Kidney epithelial cell (primary cell): ENCODE measurements around the gene FMO4. TPM values are rescaled to one million over a fixed set of nuclear protein-coding genes. Genes with fewer than 3 reads are reported as not detected.

ENCODE experiments used
- DNase-seq: peaks from one replicate; pipeline ENCODE4 v3.0.0-alpha.2; 2010; ENCODE audit warnings: low read depth
- H3K27me3 ChIP-seq: 2 replicates; pipeline ENCODE4 v1.6.0; 2011; ENCODE audit warnings: low read length; ENCODE audit not compliant: control insufficient read depth, insufficient read depth
- H3K36me3 ChIP-seq: 2 replicates; pipeline ENCODE4 v1.5.1; 2011; ENCODE audit warnings: low read length; ENCODE audit not compliant: control insufficient read depth, insufficient read depth
- H3K4me3 ChIP-seq: 2 replicates; pipeline ENCODE4 v1.5.1; 2011; ENCODE audit warnings: low read depth, mild to moderate bottlenecking, control low read depth, low read length
- total RNA-seq: library from RNA; depleted of rRNA; stranded (reverse); fragments of >200 nt; gene quantifications from 2 replicates; pipeline ENCODE4 v1.2.3, GENCODE V29; 2015
- TF ChIP-seq, protein P1 (sequence below): IDR thresholded peaks from 2 replicates; pipeline ENCODE4 v1.5.1; 2011; ENCODE audit warnings: mild to moderate bottlenecking, moderate library complexity, low read length, control low read depth, inconsistent platforms; ENCODE audit not compliant: insufficient read depth, poor library complexity, severe bottlenecking

Gene FMO4
- total RNA-seq, 1 donor from 2014 or later, result 0.84 TPM

- Histone ChIP-seq H3K27me3 (no peaks in the 10 kb centered on the region), H3K4me3 (no peak overlapping the region), H3K36me3 (no peaks in the 10 kb centered on the region)
- TF ChIP-seq, protein P1, sequence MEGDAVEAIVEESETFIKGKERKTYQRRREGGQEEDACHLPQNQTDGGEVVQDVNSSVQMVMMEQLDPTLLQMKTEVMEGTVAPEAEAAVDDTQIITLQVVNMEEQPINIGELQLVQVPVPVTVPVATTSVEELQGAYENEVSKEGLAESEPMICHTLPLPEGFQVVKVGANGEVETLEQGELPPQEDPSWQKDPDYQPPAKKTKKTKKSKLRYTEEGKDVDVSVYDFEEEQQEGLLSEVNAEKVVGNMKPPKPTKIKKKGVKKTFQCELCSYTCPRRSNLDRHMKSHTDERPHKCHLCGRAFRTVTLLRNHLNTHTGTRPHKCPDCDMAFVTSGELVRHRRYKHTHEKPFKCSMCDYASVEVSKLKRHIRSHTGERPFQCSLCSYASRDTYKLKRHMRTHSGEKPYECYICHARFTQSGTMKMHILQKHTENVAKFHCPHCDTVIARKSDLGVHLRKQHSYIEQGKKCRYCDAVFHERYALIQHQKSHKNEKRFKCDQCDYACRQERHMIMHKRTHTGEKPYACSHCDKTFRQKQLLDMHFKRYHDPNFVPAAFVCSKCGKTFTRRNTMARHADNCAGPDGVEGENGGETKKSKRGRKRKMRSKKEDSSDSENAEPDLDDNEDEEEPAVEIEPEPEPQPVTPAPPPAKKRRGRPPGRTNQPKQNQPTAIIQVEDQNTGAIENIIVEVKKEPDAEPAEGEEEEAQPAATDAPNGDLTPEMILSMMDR, result no peak
- DNase-seq, result no peak
Measured at GRCh38 chr1:171295821-171296220, 18.2 kb upstream of the FMO4 start.

- H3K4me3 ChIP-seq, result no peak overlapping the region
- TF ChIP-seq, protein P1, result no peak
- no peaks in the 10 kb centered on the region for H3K36me3 ChIP-seq
- no peaks in the 10 kb centered on the region for H3K27me3 ChIP-seq
- no peak for DNase-seq
Measured at GRCh38 chr1:171296897-171297296, 17.1 kb upstream of the FMO4 start.

DNA sequence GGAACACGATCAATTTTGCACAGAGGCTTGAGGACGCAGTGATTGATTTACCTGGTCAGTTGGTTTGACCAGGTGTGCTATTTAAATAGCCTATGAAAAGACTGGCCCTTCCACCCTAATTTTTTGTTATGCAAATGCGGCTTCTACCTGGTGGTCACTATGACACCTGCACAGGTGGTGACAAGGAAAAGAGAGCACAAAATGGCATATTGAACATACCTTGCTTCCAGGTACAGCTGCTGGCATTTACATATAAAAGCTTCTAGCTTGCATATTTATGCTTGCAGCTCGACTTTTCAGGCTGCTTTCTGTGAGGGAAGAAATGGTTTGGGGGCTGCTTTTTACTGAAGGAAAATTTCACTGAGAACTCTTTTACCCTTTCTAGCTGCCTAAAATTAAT, 15.3 kb upstream of the FMO4 start:
- H3K36me3 ChIP-seq, result no peaks in the 10 kb centered on the region
- no peak for DNase-seq
- TF ChIP-seq, protein P1, result no peak
- H3K27me3 ChIP-seq, result no peaks in the 10 kb centered on the region
- H3K4me3 ChIP-seq, result no peak overlapping the region

- Histone ChIP-seq H3K27me3 (no peaks in the 10 kb centered on the region), H3K36me3 (no peaks in the 10 kb centered on the region), H3K4me3 (no peak overlapping the region)
- TF ChIP-seq, protein P1, result no peak
- no peak for DNase-seq
Measured at GRCh38 chr1:171299342-171299741, 14.6 kb upstream of the FMO4 start.

GRCh38 chr1:171300401-171300800, 13.6 kb upstream of the FMO4 start:
- Histone ChIP-seq H3K36me3 (no peaks in the 10 kb centered on the region), H3K27me3 (no peaks in the 10 kb centered on the region), H3K4me3 (no peak overlapping the region)
- TF ChIP-seq, protein P1, result no peak
- no peak for DNase-seq

DNA sequence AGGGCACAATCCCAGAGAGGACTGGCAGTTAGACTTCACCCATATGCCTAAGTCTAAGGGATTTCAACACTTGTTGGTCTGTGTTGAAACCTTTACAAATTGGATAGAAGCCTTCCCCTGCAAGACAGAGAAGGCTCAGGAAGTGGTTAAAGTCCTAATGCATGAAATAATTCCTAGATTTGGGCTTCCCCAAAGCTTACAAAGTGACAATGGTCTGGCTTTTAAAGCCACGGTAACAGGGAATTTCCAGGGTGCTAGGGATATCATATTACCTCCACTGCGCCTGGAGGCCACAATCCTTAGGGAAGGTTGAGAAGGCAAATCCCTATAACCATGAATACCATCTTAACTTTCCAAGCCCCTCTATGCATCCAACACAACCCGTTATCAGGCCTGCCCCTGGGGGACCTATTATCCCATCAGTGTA, 3.3 kb upstream of the FMO4 start:
- TF ChIP-seq, protein P1, result no peak
- no peaks in the 10 kb centered on the region for H3K27me3 ChIP-seq
- DNase-seq, result no peak
- no peaks in the 10 kb centered on the region for H3K36me3 ChIP-seq
- no peak overlapping the region for H3K4me3 ChIP-seq
